Measurements from ENCODE around the gene MRPL42.
A peak's percentile ranks its signal among the peaks of the same experiment; 100 is the strongest.

MRPL42 gene

GRCh38 chr12:93434256-93434865 lies 33.0 kb upstream of the MRPL42 start:
- ChIA-PET POLR2A (interaction anchor here (0.6 to 1.4 kb wide), 2 partner anchors 8 to 490 kb away, joined by 3 to 8 read pairs; no protein-coding TSS in a partner anchor), CTCF (interaction anchor here (0.8 to 9.7 kb wide), 3 partner anchors 9 to 34 kb away, joined by 3 to 108 read pairs (median 3); no protein-coding TSS in a partner anchor)
- TF ChIP-seq CTCF (IDR thresholded peaks at IDR 0.05; ENCODE audit: control extremely low read depth, extremely low read depth, low read depth, missing control alignments) = no peak
- DNase-seq (ENCODE audit: extremely low spot score) = peak; percentile 19

GRCh38 chr12:93438266-93439050 lies 28.9 kb upstream of the MRPL42 start:
- POLR2A ChIA-PET = no interaction called here
- TF ChIP-seq CTCF (IDR thresholded peaks at IDR 0.05; ENCODE audit: control extremely low read depth, extremely low read depth, low read depth, missing control alignments) = no peak
- CTCF ChIA-PET = interaction anchor here (0.6 to 9.7 kb wide), 9 partner anchors 7 to 451 kb away, joined by 3 to 108 read pairs (median 4); no protein-coding TSS in a partner anchor
- DNase-seq (ENCODE audit: extremely low spot score) = no peak

GRCh38 chr12:93440043-93440835 lies 27.1 kb upstream of the MRPL42 start:
- no peak for DNase-seq (ENCODE audit: extremely low spot score)
- CTCF ChIA-PET = interaction anchor here (1.4 to 9.7 kb wide), 3 partner anchors 9 to 20 kb away, joined by 3 to 108 read pairs (median 7); no protein-coding TSS in a partner anchor
- TF ChIP-seq CTCF (IDR thresholded peaks at IDR 0.05; ENCODE audit: control extremely low read depth, extremely low read depth, low read depth, missing control alignments) = no peak
- POLR2A ChIA-PET = no interaction called here

GRCh38 chr12:93441081-93441616 lies 26.2 kb upstream of the MRPL42 start:
- TF ChIP-seq CTCF (IDR thresholded peaks at IDR 0.05; ENCODE audit: control extremely low read depth, extremely low read depth, low read depth, missing control alignments) = no peak
- CTCF ChIA-PET = no interaction called here
- peak; percentile 17 for DNase-seq (ENCODE audit: extremely low spot score)
- POLR2A ChIA-PET = no interaction called here

GRCh38 chr12:93441617-93442410 lies 25.5 kb upstream of the MRPL42 start, which contains the start of gene UBE2N:
Gene UBE2N (minus strand): TSS chr12:93441947. CDS start chr12:93441884, 63 bp downstream.
- CTCF ChIA-PET = interaction anchor here (1.1 to 1.2 kb wide), 2 partner anchors 26 to 287 kb away, joined by 3 read pairs; no protein-coding TSS in a partner anchor
- POLR2A ChIA-PET = interaction anchor here (1.6 kb wide), 1 partner anchor 26 kb away, joined by 4 read pairs; the partner anchor contains the start of gene MRPL42
- no peak for TF ChIP-seq CTCF (IDR thresholded peaks at IDR 0.05; ENCODE audit: control extremely low read depth, extremely low read depth, low read depth, missing control alignments)
- DNase-seq (ENCODE audit: extremely low spot score) = peak; percentile 94

All from GM10248 (cell line).